Loucy (cell line): ENCODE data around the gene MINAR2.

Experiments
- H2AFZ ChIP-seq: fragments of 200-600 bp; sonication (generic); 2 replicates; pipeline ENCODE4 v1.6.0; 2016; ENCODE audit warnings: antibody characterized with exemption, mild to moderate bottlenecking, low read length, moderate library complexity
- H3F3A ChIP-seq: fragments of 200-600 bp; 2 replicates; pipeline ENCODE4 v1.6.0; 2016; ENCODE audit warnings: antibody characterized with exemption, low read depth, mild to moderate bottlenecking
- H3K27me3 ChIP-seq: fragments of 200-600 bp; sonication (generic); 2 replicates; pipeline ENCODE4 v1.6.1; 2014; ENCODE audit warnings: low read length, mild to moderate bottlenecking; ENCODE audit not compliant: insufficient read depth, poor library complexity, severe bottlenecking
- H3K36me3 ChIP-seq: fragments of 200-600 bp; sonication (generic); 2 replicates; pipeline ENCODE4 v1.6.1; 2016; ENCODE audit warnings: low read length; ENCODE audit not compliant: insufficient read depth
- H3K4me1 ChIP-seq: fragments of 200-600 bp; sonication (generic); 2 replicates; pipeline ENCODE4 v1.5.1; 2014; ENCODE audit warnings: low read length, mild to moderate bottlenecking; ENCODE audit not compliant: insufficient read depth, poor library complexity, severe bottlenecking
- H3K4me2 ChIP-seq: fragments of 200-600 bp; sonication (generic); 2 replicates; pipeline ENCODE4 v1.6.0; 2014; ENCODE audit warnings: antibody characterized with exemption, low read length, low read depth, mild to moderate bottlenecking; ENCODE audit not compliant: poor library complexity, severe bottlenecking
- H3K4me3 ChIP-seq: fragments of 200-600 bp; sonication (generic); 2 replicates; pipeline ENCODE4 v1.5.1; 2014; ENCODE audit warnings: low read length, mild to moderate bottlenecking, mixed read lengths; ENCODE audit not compliant: poor library complexity, severe bottlenecking
- H3K79me2 ChIP-seq: fragments of 200-600 bp; sonication (generic); 2 replicates; pipeline ENCODE4 v1.6.1; 2014; ENCODE audit warnings: low read length; ENCODE audit not compliant: insufficient read depth
- H3K9ac ChIP-seq: fragments of 200-600 bp; sonication (generic); 2 replicates; pipeline ENCODE4 v1.6.0; 2014; ENCODE audit warnings: mild to moderate bottlenecking, low read depth, low read length, moderate library complexity; ENCODE audit not compliant: poor library complexity, severe bottlenecking
- H3K9me2 ChIP-seq: fragments of 200-600 bp; sonication (generic); replicated peaks from 2 replicates; pipeline ENCODE4 v1.6.1; 2016; ENCODE audit warnings: low read depth, low read length, mixed read lengths
- H3K9me3 ChIP-seq: fragments of 200-600 bp; sonication (generic); 2 replicates; pipeline ENCODE4 v1.6.1; 2014; ENCODE audit warnings: mild to moderate bottlenecking, antibody characterized with exemption, low read length, low read depth; ENCODE audit not compliant: insufficient read depth
- H4K20me1 ChIP-seq: fragments of 200-600 bp; sonication (generic); 2 replicates; pipeline ENCODE4 v1.6.0; 2014; ENCODE audit warnings: antibody characterized with exemption, low read length, mild to moderate bottlenecking; ENCODE audit not compliant: insufficient read depth, poor library complexity, severe bottlenecking
- EZH2phosphoT487 ChIP-seq: fragments of 200-600 bp; IDR thresholded peaks from 2 replicates; pipeline ENCODE4 v1.6.1; 2018; ENCODE audit warnings: antibody characterized with exemption, mild to moderate bottlenecking, moderate library complexity, borderline replicate concordance
- TF ChIP-seq, protein P1 (sequence below): fragments of 200-600 bp; sonication (generic); conservative IDR thresholded peaks from 2 replicates; pipeline ENCODE4 v1.5.1; 2014; ENCODE audit warnings: mild to moderate bottlenecking, antibody characterized with exemption, low read length

Gene MINAR2

DNA sequence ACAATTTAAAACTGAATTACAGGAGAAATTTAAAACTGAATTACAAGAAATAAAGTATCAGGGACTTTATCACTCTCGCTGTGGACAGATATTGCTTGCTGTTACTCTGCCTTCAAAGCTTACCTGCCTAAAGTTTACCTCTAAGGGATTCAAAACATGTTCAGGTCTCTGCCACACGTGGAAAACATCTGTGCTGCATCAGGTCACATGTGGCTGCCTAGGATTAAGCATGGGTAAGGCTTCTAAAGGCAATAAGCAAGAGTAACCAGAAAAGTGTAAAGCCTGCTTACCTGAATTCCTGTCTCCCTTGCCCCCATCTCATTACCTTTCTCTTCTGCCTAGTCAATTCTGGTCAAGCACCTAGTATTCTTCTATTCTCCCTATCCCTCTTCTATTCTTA is 18.9 kb downstream of the MINAR2 start:
- no peaks in the 10 kb centered on the region for H3K9me2 ChIP-seq
- H3K9me3 ChIP-seq: no peaks in the 10 kb centered on the region
- H3K4me1 ChIP-seq: no peaks in the 10 kb centered on the region
- H3K36me3 ChIP-seq: no peaks in the 10 kb centered on the region
- no peaks in the 10 kb centered on the region for H3K27me3 ChIP-seq
- no peaks in the 10 kb centered on the region for H3K79me2 ChIP-seq
- no peaks in the 10 kb centered on the region for H4K20me1 ChIP-seq
- H3K4me2 ChIP-seq: no peak overlapping the region
- no peak overlapping the region for H3K4me3 ChIP-seq
- no peak overlapping the region for H3K9ac ChIP-seq
- no peak overlapping the region for H2AFZ ChIP-seq
- TF ChIP-seq EZH2phosphoT487: no peak
- TF ChIP-seq, protein P1, sequence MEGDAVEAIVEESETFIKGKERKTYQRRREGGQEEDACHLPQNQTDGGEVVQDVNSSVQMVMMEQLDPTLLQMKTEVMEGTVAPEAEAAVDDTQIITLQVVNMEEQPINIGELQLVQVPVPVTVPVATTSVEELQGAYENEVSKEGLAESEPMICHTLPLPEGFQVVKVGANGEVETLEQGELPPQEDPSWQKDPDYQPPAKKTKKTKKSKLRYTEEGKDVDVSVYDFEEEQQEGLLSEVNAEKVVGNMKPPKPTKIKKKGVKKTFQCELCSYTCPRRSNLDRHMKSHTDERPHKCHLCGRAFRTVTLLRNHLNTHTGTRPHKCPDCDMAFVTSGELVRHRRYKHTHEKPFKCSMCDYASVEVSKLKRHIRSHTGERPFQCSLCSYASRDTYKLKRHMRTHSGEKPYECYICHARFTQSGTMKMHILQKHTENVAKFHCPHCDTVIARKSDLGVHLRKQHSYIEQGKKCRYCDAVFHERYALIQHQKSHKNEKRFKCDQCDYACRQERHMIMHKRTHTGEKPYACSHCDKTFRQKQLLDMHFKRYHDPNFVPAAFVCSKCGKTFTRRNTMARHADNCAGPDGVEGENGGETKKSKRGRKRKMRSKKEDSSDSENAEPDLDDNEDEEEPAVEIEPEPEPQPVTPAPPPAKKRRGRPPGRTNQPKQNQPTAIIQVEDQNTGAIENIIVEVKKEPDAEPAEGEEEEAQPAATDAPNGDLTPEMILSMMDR: no peak
- no peaks in the 10 kb centered on the region for H3F3A ChIP-seq

- no peak for TF ChIP-seq EZH2phosphoT487
- TF ChIP-seq, protein P1: peak; percentile 88
Measured at GRCh38 chr5:129767927-129768380, 20.1 kb downstream of the MINAR2 start.

DNA sequence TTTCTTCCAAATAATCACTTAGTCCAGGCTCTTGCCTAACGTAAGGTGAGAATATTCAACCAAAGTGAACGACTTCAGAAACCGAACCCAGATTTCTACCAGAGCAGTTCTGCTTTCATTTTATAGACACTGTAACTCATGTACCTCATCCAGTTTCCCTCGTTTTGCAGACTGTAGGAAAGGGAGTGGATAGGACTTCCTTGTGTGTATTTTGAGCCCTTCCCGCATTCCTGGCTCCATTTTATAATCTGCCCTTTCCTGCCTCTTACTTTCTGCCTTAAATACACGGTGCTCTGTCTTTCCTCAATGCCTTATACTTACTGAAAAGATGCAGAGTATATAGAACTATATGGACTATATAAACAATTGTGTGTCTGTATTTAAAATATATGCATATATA is 20.8 kb downstream of the MINAR2 start:
- Histone ChIP-seq H3K4me2 (no peak overlapping the region), H2AFZ (no peak overlapping the region), H3K9me3 (no peaks in the 10 kb centered on the region), H3K9me2 (no peaks in the 10 kb centered on the region), H4K20me1 (no peaks in the 10 kb centered on the region), H3F3A (no peaks in the 10 kb centered on the region), H3K9ac (no peak overlapping the region), H3K79me2 (no peaks in the 10 kb centered on the region), H3K4me1 (no peaks in the 10 kb centered on the region), H3K27me3 (no peaks in the 10 kb centered on the region), H3K4me3 (no peak overlapping the region), H3K36me3 (no peaks in the 10 kb centered on the region)
- TF ChIP-seq EZH2phosphoT487: no peak
- TF ChIP-seq, protein P1: no peak

More at GRCh38 chr5:129767927-129768380, 20.1 kb downstream of the MINAR2 start:
- H2AFZ ChIP-seq: no peak overlapping the region
- no peaks in the 10 kb centered on the region for H3K27me3 ChIP-seq
- no peaks in the 10 kb centered on the region for H3F3A ChIP-seq
- no peak overlapping the region for H3K9ac ChIP-seq
- no peaks in the 10 kb centered on the region for H4K20me1 ChIP-seq
- H3K4me2 ChIP-seq: no peak overlapping the region
- no peaks in the 10 kb centered on the region for H3K4me1 ChIP-seq
- H3K4me3 ChIP-seq: no peak overlapping the region
- H3K9me3 ChIP-seq: no peaks in the 10 kb centered on the region
- H3K36me3 ChIP-seq: no peaks in the 10 kb centered on the region
- H3K79me2 ChIP-seq: no peaks in the 10 kb centered on the region
- no peaks in the 10 kb centered on the region for H3K9me2 ChIP-seq
